ENCODE measurements around the gene TSPAN5. TPM values are rescaled to one million over a fixed set of nuclear protein-coding genes. Genes with fewer than 3 reads are reported as not detected.
"Not testable (repeated sequence)": the region's sequence is repeated elsewhere in the genome, so short reads cannot be mapped to it uniquely, and the experiment has no call there.

TSPAN5 gene
- total RNA-seq, 1 donor from 2014 or later, result 24.9 TPM

DNA sequence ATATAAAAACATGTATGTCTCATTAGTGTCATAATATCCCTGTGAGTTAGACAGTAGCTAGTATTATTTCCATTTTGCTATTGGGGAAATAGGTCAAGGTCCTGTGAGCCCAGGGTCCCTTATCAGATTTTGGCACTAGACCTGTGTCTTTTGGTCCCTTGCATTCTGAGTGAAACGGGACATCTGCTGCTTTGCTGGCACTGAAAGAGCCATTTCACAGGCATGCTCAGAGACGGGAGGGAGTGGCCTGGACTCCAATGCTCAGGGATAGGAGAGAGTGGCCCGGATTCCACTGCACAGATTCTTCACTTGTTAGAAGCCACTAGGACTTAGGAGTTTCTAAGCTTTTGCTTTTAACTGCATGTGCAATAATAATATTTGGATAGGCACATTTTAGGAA is 177.2 kb downstream of the TSPAN5 start:
- H3K4me3 ChIP-seq (ENCODE audit: low read depth, low read length), result no peak overlapping the region
- no peak for DNase-seq (ENCODE audit: low read depth)
- TF ChIP-seq, protein P1, sequence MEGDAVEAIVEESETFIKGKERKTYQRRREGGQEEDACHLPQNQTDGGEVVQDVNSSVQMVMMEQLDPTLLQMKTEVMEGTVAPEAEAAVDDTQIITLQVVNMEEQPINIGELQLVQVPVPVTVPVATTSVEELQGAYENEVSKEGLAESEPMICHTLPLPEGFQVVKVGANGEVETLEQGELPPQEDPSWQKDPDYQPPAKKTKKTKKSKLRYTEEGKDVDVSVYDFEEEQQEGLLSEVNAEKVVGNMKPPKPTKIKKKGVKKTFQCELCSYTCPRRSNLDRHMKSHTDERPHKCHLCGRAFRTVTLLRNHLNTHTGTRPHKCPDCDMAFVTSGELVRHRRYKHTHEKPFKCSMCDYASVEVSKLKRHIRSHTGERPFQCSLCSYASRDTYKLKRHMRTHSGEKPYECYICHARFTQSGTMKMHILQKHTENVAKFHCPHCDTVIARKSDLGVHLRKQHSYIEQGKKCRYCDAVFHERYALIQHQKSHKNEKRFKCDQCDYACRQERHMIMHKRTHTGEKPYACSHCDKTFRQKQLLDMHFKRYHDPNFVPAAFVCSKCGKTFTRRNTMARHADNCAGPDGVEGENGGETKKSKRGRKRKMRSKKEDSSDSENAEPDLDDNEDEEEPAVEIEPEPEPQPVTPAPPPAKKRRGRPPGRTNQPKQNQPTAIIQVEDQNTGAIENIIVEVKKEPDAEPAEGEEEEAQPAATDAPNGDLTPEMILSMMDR (conservative IDR thresholded peaks at IDR 0.05; ENCODE audit: low read depth, low read length), result no peak

DNA sequence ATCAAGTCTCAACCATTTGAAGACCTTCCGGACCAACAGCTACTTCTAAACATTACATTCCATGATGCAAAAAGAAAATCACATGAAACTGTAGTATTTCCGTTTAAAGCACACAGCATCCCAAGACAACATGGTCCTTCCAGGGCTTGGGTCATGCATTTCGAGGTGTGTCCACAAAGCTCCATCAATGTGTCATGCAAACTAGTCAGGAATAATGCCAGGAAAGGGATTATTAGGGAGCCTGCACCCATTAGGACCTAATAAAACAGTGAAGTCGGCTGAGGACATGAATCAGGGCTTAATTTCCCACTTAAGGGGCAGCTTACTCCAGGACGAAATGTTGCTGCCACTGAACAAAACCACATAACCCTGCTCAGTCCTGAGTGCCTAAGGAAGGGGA is 177.9 kb downstream of the TSPAN5 start:
- no peak overlapping the region for H3K4me3 ChIP-seq (ENCODE audit: low read depth, low read length)
- TF ChIP-seq, protein P1 (conservative IDR thresholded peaks at IDR 0.05; ENCODE audit: low read depth, low read length), result no peak
- no peak for DNase-seq (ENCODE audit: low read depth)

DNA sequence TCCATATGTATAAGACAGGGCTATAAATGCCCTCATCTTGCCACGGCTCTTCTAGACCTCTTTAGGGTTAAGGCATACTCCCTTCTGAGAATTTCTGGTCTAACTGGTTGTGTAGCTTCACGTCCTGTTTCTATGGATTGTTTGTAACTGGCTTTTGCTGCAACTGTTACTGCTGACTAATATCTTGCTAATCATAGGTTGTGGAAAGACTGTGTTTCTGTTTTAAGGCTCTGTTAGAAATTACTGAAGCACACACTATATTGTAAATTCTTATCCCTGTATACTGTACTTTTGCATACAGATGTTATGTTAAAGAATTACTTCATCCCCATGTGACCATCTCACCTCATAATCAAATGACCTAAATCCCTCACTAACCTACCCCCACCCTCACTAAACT is 178.8 kb downstream of the TSPAN5 start:
- DNase-seq (ENCODE audit: low read depth), result not testable (repeated sequence)

DNA sequence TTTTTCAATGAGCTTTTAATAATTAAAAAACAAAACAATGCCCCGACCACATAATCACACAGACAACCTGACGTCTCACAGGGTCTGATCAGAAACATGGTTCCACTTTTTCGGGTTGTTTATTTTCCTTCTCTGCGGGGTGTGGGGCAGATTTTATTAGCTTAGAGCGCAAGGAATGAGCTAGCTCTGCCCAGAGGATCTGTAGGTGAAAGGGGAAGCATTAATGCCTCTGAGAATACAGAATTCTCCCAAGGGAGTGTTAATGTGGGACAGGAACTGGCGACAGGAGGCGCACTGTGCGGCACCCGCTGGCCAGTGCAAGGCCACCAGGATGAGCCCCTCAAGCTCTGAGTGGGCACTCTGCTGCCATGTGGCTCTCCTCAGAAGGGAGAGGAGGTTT is 181.5 kb downstream of the TSPAN5 start:
- DNase-seq (ENCODE audit: low read depth), result no peak
- TF ChIP-seq, protein P1 (conservative IDR thresholded peaks at IDR 0.05; ENCODE audit: low read depth, low read length), result no peak
- H3K4me3 ChIP-seq (ENCODE audit: low read depth, low read length), result no peak overlapping the region

More for the DNA sequence above, 178.8 kb downstream of the TSPAN5 start:
- not testable (repeated sequence) for H3K4me3 ChIP-seq (ENCODE audit: low read depth, low read length)

DNA sequence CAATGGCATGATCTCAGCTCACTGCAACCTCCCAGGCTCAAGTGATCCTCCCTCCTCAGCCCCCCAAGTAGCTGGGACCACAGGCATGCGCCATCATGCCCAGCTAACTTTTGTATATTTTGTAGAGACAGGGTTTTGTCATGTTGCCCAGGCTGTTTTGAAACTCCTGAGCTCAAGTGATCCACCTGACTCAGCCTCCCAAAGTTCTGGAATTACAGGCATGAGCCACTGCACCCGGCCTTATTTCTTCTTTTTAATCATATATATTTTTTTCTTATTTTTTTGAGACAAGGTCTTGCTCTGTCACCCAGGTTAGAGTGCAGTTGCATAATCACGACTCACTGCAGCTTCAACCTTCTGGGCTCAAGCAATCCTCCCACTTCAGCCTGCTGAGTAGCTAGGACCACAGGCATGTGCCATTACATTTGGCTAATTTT is 184.0 kb downstream of the TSPAN5 start:
- DNase-seq (ENCODE audit: low read depth), result peak; percentile 72
- no peak overlapping the region for H3K4me3 ChIP-seq (ENCODE audit: low read depth, low read length)
- TF ChIP-seq, protein P1 (conservative IDR thresholded peaks at IDR 0.05; ENCODE audit: low read depth, low read length), result no peak

DNA sequence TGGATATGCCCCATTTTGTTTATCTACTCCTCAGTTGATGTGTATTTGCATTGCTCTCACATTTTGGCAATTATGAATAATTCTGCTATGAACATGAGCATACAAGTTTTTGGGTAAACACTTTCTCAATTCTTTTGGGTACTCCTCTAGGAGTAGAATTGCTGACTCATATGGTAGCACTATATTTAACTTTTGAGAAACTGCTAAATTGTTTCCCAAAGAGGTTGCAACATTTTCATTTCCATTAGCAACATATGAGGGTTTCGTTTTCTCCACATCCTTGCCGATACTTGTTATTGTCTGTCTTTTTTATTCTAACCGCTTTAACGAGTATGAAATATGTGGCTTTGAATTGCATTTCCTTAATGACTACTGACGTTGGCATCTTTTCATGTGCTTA is 185.4 kb downstream of the TSPAN5 start:
- H3K4me3 ChIP-seq (ENCODE audit: low read depth, low read length), result no peak overlapping the region
- no peak for DNase-seq (ENCODE audit: low read depth)
- TF ChIP-seq, protein P1 (conservative IDR thresholded peaks at IDR 0.05; ENCODE audit: low read depth, low read length), result no peak

DNA sequence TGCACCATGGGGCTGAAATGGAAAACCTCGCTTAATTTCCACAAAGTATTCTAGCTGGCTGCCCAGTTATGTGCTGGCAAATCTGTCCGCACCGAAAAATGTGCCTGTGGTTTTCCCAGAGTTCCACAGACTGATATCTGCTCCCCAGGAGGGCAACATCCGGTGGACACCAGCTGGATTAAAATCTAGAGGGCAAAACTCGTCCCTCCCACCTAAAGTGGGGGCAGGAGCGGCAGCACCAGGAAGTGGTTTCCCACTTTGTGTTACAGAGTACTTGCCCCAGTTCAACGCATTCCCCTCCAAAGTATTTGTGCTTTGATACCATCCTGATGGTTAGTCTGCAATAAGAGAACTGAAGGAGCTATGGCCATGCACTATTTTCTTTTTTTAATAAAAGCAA is 187.6 kb downstream of the TSPAN5 start:
- H3K4me3 ChIP-seq (ENCODE audit: low read depth, low read length), result no peak overlapping the region

More for the DNA sequence above, 187.6 kb downstream of the TSPAN5 start:
- TF ChIP-seq, protein P1 (conservative IDR thresholded peaks at IDR 0.05; ENCODE audit: low read depth, low read length), result no peak
- no peak for DNase-seq (ENCODE audit: low read depth)

Measured in epithelial cell of proximal tubule (primary cell).